Measurements from ENCODE around the gene HOXB1. TPM values are rescaled to one million over a fixed set of nuclear protein-coding genes. Genes with fewer than 3 reads are reported as not detected.

HOXB1 gene
- total and polyA plus RNA-seq, 4 donors, result not detected

- WGBS, result 52% methylated on average over 5 of the region's 5 CpGs
- DNase-seq (ENCODE audit: low spot score), result no peak
- no peaks in the 10 kb centered on the region for H3K4me1 ChIP-seq (ENCODE audit: control insufficient read depth in 4 of 4, insufficient read depth in 4 of 4, low read length in 3 of 4)
These were observed 27.1 kb downstream of the HOXB1 start for GRCh38 chr17:48503747-48504146.

GRCh38 chr17:48502901-48503300 is 27.9 kb downstream of the HOXB1 start:
- Histone ChIP-seq H3K4me3 (ENCODE audit: low read depth in 1 of 3, low read length in 3 of 3) (no peak overlapping the region), H3K4me1 (ENCODE audit: control insufficient read depth in 4 of 4, insufficient read depth in 4 of 4, low read length in 3 of 4) (no peaks in the 10 kb centered on the region), H3K9me3 (ENCODE audit: control insufficient read depth in 4 of 4, low read length in 3 of 4) (no peaks in the 10 kb centered on the region), H3K36me3 (ENCODE audit: control insufficient read depth in 4 of 4, insufficient read depth in 3 of 4, low read depth in 1 of 4, low read length in 3 of 4) (no peaks in the 10 kb centered on the region), H3K27ac (ENCODE audit: low read depth in 1 of 2, low read length in 2 of 2) (no peak overlapping the region), H3K9ac (ENCODE audit: low read depth in 1 of 2, low read length in 2 of 2) (no peak overlapping the region), H3K27me3 (ENCODE audit: control insufficient read depth in 4 of 4, insufficient read depth in 4 of 4, low read length in 3 of 4) (peaks cover 0 to 17% (median 0%) of the 10 kb centered on the region in 4 donors)
- DNase-seq (ENCODE audit: low spot score), result no peak
- 80% methylated on average over 4 of the region's 4 CpGs for WGBS
- TF ChIP-seq CTCF (IDR thresholded peaks at IDR 0.05; ENCODE audit: low read depth, low read length, missing input control), result no peak
- no peak for TF ChIP-seq RXRA (IDR thresholded peaks at IDR 0.05)
- TF ChIP-seq FOXA1 (IDR thresholded peaks at IDR 0.05), result no peak
- TF ChIP-seq HNF4G (IDR thresholded peaks at IDR 0.05), result no peak
- TF ChIP-seq TAF1 (conservative IDR thresholded peaks at IDR 0.05), result no peak
- TF ChIP-seq RAD21 (IDR thresholded peaks at IDR 0.05), result no peak
- TF ChIP-seq MAX (IDR thresholded peaks at IDR 0.05), result no peak
- no peak for TF ChIP-seq ATF3 (IDR thresholded peaks at IDR 0.05)
- TF ChIP-seq JUND (IDR thresholded peaks at IDR 0.05), result no peak
- TF ChIP-seq HNF4A (conservative IDR thresholded peaks at IDR 0.05), result no peak
- TF ChIP-seq FOXA2 (IDR thresholded peaks at IDR 0.05), result no peak
- no peak for TF ChIP-seq YY1 (IDR thresholded peaks at IDR 0.05)
- TF ChIP-seq REST (IDR thresholded peaks at IDR 0.05), result no peak
- no peak for TF ChIP-seq NR2F2 (IDR thresholded peaks at IDR 0.05)
- TF ChIP-seq SP1 (IDR thresholded peaks at IDR 0.05), result no peak

More at GRCh38 chr17:48503747-48504146, 27.1 kb downstream of the HOXB1 start:
- TF ChIP-seq RAD21 (IDR thresholded peaks at IDR 0.05) (no peak), RXRA (IDR thresholded peaks at IDR 0.05) (no peak), ATF3 (IDR thresholded peaks at IDR 0.05) (no peak), ZBTB33 (IDR thresholded peaks at IDR 0.05) (no peak), HNF4G (IDR thresholded peaks at IDR 0.05) (no peak), YY1 (IDR thresholded peaks at IDR 0.05) (no peak), HNF4A (conservative IDR thresholded peaks at IDR 0.05) (no peak), CTCF (IDR thresholded peaks at IDR 0.05; ENCODE audit: low read depth, low read length, missing input control) (no peak)
- H3K9me3 ChIP-seq (ENCODE audit: control insufficient read depth in 4 of 4, low read length in 3 of 4), result no peaks in the 10 kb centered on the region
- H3K4me3 ChIP-seq (ENCODE audit: low read depth in 1 of 3, low read length in 3 of 3), result no peak overlapping the region
- H3K27ac ChIP-seq (ENCODE audit: low read depth in 1 of 2, low read length in 2 of 2), result no peak overlapping the region
- peaks cover 0 to 20% (median under 1%) of the 10 kb centered on the region in 4 donors for H3K27me3 ChIP-seq (ENCODE audit: control insufficient read depth in 4 of 4, insufficient read depth in 4 of 4, low read length in 3 of 4)
- no peaks in the 10 kb centered on the region for H3K36me3 ChIP-seq (ENCODE audit: control insufficient read depth in 4 of 4, insufficient read depth in 3 of 4, low read depth in 1 of 4, low read length in 3 of 4)
- no peak overlapping the region for H3K9ac ChIP-seq (ENCODE audit: low read depth in 1 of 2, low read length in 2 of 2)
